Body of pancreas (tissue), 4 donors: ENCODE data around the gene SCRN2. TPM values are rescaled to one million over a fixed set of nuclear protein-coding genes. Genes with fewer than 3 reads are reported as not detected.

Experiments used
- ATAC-seq: fragments of 150-250 bp; one replicate; pipeline ENCODE4 v1.9.1; 2016
- DNase-seq, 4 donors: peaks; one replicate each; pipeline ENCODE4 v3.0.0-alpha.2; 2019
- H3K27ac ChIP-seq, 4 donors: fragments of 200-600 bp; sonication (generic); 1 replicate in 3 of 4; 2 replicates in 1 of 4; pipeline versions ENCODE4 v1.5.1 to v1.6.1; 2016 to 2019; ENCODE audit warnings: mild to moderate bottlenecking in 1 of 4, mixed read lengths in 1 of 4, moderate library complexity in 1 of 4
- H3K27me3 ChIP-seq, 2 donors: fragments of 200-600 bp; sonication (generic); one replicate each; pipeline ENCODE4 v1.6.0; 2016; ENCODE audit warnings: mild to moderate bottlenecking in 1 of 2
- H3K36me3 ChIP-seq, 2 donors: fragments of 200-600 bp; sonication (generic); replicated peaks in 1 of 2; 2 replicates each; pipeline ENCODE4 v1.5.1; 2016; ENCODE audit warnings: low read depth in 2 of 2; ENCODE audit not compliant: insufficient read depth in 1 of 2
- H3K4me1 ChIP-seq: fragments of 200-600 bp; sonication (generic); one replicate; pipeline ENCODE4 v1.6.0; 2016
- H3K4me3 ChIP-seq, 2 donors: fragments of 200-600 bp; sonication (generic); 1 replicate in 1 of 2; 2 replicates in 1 of 2; pipeline ENCODE4 v1.5.1; 2016 to 2019
- H3K9me3 ChIP-seq, 3 donors: fragments of 200-600 bp; sonication (generic); 1 replicate in 2 of 3; 2 replicates in 1 of 3; pipeline ENCODE4 v1.5.1; 2016
- CTCF ChIP-seq, 7 experiments: fragments of 450-650 bp in 4 of 7; fragments of 200-600 bp in 3 of 7; sonication (generic) in 3 of 7; IDR thresholded peaks; one replicate each; pipeline ENCODE4 v1.5.1; 2016 to 2019; ENCODE audit warnings: antibody characterized with exemption in 7 of 7
- POLR2A ChIP-seq, 3 donors: fragments of 450-650 bp; IDR thresholded peaks; one replicate each; pipeline ENCODE4 v1.6.1; 2016; ENCODE audit warnings: antibody characterized with exemption in 3 of 3, mild to moderate bottlenecking in 2 of 3
- WGBS, 2 donors: methylation state at CpG; one replicate each; pipeline ENCODE4 v1.1.5; 2017; 5-methylcytosine and 5-hydroxymethylcytosine counted together
- intact Hi-C: fragments of 100-400 bp; cut with DNase I; formaldehyde crosslinking; loops from one replicate; pipeline ENCODE4 v1.15.1; 2023
- total RNA-seq, 2 donors: library from RNA; depleted of rRNA; stranded (reverse); fragments of >200 nt; gene quantifications; one replicate each; pipeline ENCODE4 v1.1.0, GENCODE V29; 2016

Gene SCRN2
- total RNA-seq, 2 donors from 2014 or later = 37.2 to 45.7 TPM

GRCh38 chr17:47847341-47848197 lies 6.5 kb upstream of the SCRN2 start:
- peaks cover 0 to 27% of the 10 kb centered on the region in 2 donors for H3K27me3 ChIP-seq
- ATAC-seq = no peak

GRCh38 chr17:47846716-47847340 lies 5.8 kb upstream of the SCRN2 start:
- DNase-seq (no peak), ATAC-seq (no peak)
- Histone ChIP-seq H3K36me3 (no peaks in the 10 kb centered on the region), H3K27ac (no peak overlapping the region), H3K27me3 (peaks cover 0 to 19% of the 10 kb centered on the region in 2 donors), H3K4me3 (no peak overlapping the region), H3K9me3 (no peaks in the 10 kb centered on the region), H3K4me1 (peaks cover 46% of the 10 kb centered on the region)
- TF ChIP-seq POLR2A (IDR thresholded peaks at IDR 0.05) (no peak), CTCF (IDR thresholded peaks at IDR 0.05) (no peak)
- intact Hi-C loops = no loop called here
- 18 to 30% methylated on average over 6 to 28 of the region's 31 CpGs for WGBS, 2 donors

More at GRCh38 chr17:47847341-47848197, 6.5 kb upstream of the SCRN2 start:
- intact Hi-C loops = no loop called here
- H3K4me3 ChIP-seq = no peak overlapping the region
- TF ChIP-seq CTCF (IDR thresholded peaks at IDR 0.05) = peak in 4 of 7 experiments; percentile 13 to 28 (median 22)
- no peak for TF ChIP-seq POLR2A (IDR thresholded peaks at IDR 0.05)
- DNase-seq = peak in 1 of 4 donors; percentile 30
- peaks cover 46% of the 10 kb centered on the region for H3K4me1 ChIP-seq
- 20 to 53% methylated on average over 3 to 65 of the region's 71 CpGs for WGBS, 2 donors
- no peaks in the 10 kb centered on the region for H3K9me3 ChIP-seq
- no peak overlapping the region for H3K27ac ChIP-seq
- H3K36me3 ChIP-seq = no peaks in the 10 kb centered on the region

GRCh38 chr17:47845716-47846075 lies 4.6 kb upstream of the SCRN2 start:
- H3K27me3 ChIP-seq = peaks cover 0 to 18% of the 10 kb centered on the region in 2 donors
- 58 to 83% methylated on average over 3 of the region's 3 CpGs for WGBS, 2 donors
- H3K4me1 ChIP-seq = peaks cover 43% of the 10 kb centered on the region
- H3K27ac ChIP-seq = no peak overlapping the region
- no peaks in the 10 kb centered on the region for H3K36me3 ChIP-seq
- no peaks in the 10 kb centered on the region for H3K9me3 ChIP-seq
- intact Hi-C loops = loop anchor here (2.0 kb wide), 1 partner anchor 41 kb away; no protein-coding TSS in a partner anchor
- TF ChIP-seq POLR2A (IDR thresholded peaks at IDR 0.05) (no peak), CTCF (IDR thresholded peaks at IDR 0.05) (no peak)
- ATAC-seq (no peak), DNase-seq (no peak)
- no peak overlapping the region for H3K4me3 ChIP-seq

- H3K9me3 ChIP-seq = no peaks in the 10 kb centered on the region
- 66 to 71% methylated on average over 3 to 4 of the region's 4 CpGs for WGBS, 2 donors
- no peak overlapping the region for H3K4me3 ChIP-seq
- intact Hi-C loops = loop anchor here (2.0 kb wide), 1 partner anchor 42 kb away; no protein-coding TSS in a partner anchor
- H3K36me3 ChIP-seq = no peaks in the 10 kb centered on the region
- H3K4me1 ChIP-seq = peaks cover 43% of the 10 kb centered on the region
- TF ChIP-seq POLR2A (IDR thresholded peaks at IDR 0.05) (no peak), CTCF (IDR thresholded peaks at IDR 0.05) (peak in 4 of 7 experiments; percentile 3 to 11 (median 8))
- ATAC-seq (no peak), DNase-seq (no peak)
- H3K27ac ChIP-seq = no peak overlapping the region
- H3K27me3 ChIP-seq = peaks cover 0 to 18% of the 10 kb centered on the region in 2 donors
Observed at GRCh38 chr17:47844814-47845715, 4.0 kb upstream of the SCRN2 start.
